HepG2 (cell line): ENCODE results near the gene MAPK8. TPM values are rescaled to one million over a fixed set of nuclear protein-coding genes. Genes with fewer than 3 reads are reported as not detected.

Experiments used
- BRF2 ChIP-seq: sonication (generic); formaldehyde crosslinking; IDR thresholded peaks from 2 replicates; pipeline ENCODE4 v1.8.1; 2022; ENCODE audit warnings: mild to moderate bottlenecking, missing genetic modification reagents
- CHD4 ChIP-seq: fragments of 200-600 bp; sonication (generic); IDR thresholded peaks from 2 replicates; pipeline ENCODE4 v1.7.0; 2017; ENCODE audit warnings: mild to moderate bottlenecking, low read length, borderline replicate concordance
- EEA1 ChIP-seq: sonication (generic); formaldehyde crosslinking; IDR thresholded peaks from 2 replicates; pipeline ENCODE4 v1.5.1; 2020; ENCODE audit warnings: mild to moderate bottlenecking, missing genetic modification reagents, borderline replicate concordance
- ELF4 ChIP-seq: sonication (generic); formaldehyde crosslinking; IDR thresholded peaks from 2 replicates; pipeline ENCODE4 v1.5.0; 2020; ENCODE audit warnings: missing genetic modification reagents, mild to moderate bottlenecking, moderate library complexity, borderline replicate concordance
- HNRNPUL1 ChIP-seq: fragments of 200-400 bp; formaldehyde crosslinking; IDR thresholded peaks from 2 replicates; pipeline ENCODE4 v1.6.1; 2017; ENCODE audit warnings: low read depth, mild to moderate bottlenecking, low read length, moderate library complexity
- KAT8 ChIP-seq: IDR thresholded peaks from 2 replicates; pipeline ENCODE4 v1.6.1; 2016; ENCODE audit warnings: missing genetic modification reagents, missing compliant biosample characterization
- MED13 ChIP-seq: sonication (generic); formaldehyde crosslinking; IDR thresholded peaks from 2 replicates; pipeline ENCODE4 v1.5.0; 2020; ENCODE audit warnings: missing genetic modification reagents
- MTA1 ChIP-seq: sonication (generic); formaldehyde crosslinking; IDR thresholded peaks from 2 replicates; pipeline ENCODE4 v1.4.0; 2020; ENCODE audit warnings: missing genetic modification reagents, mild to moderate bottlenecking, borderline replicate concordance
- NFIC ChIP-seq: IDR thresholded peaks from 2 replicates; pipeline ENCODE4 v1.6.1; 2012; ENCODE audit warnings: mild to moderate bottlenecking, low read length, inconsistent platforms
- POLR2A ChIP-seq, 2 experiments: IDR thresholded peaks; 2 replicates each; pipeline ENCODE4 v1.6.1; 2011; ENCODE audit warnings: low read depth in 2 of 2, low read length in 2 of 2, mild to moderate bottlenecking in 1 of 2, moderate library complexity in 1 of 2; ENCODE audit not compliant: insufficient read depth in 1 of 2
- RBAK ChIP-seq: sonication (generic); formaldehyde crosslinking; IDR thresholded peaks from 2 replicates; pipeline ENCODE4 v1.5.1; 2020; ENCODE audit warnings: mild to moderate bottlenecking, missing genetic modification reagents
- SKIL ChIP-seq: sonication (generic); formaldehyde crosslinking; IDR thresholded peaks from 2 replicates; pipeline ENCODE4 v1.8.0; 2022; ENCODE audit warnings: missing genetic modification reagents, mild to moderate bottlenecking, moderate library complexity, borderline replicate concordance
- TSC22D2 ChIP-seq: sonication (generic); formaldehyde crosslinking; IDR thresholded peaks from 2 replicates; pipeline ENCODE4 v1.5.1; 2020; ENCODE audit warnings: missing genetic modification reagents, mild to moderate bottlenecking, borderline replicate concordance
- ZC3H13 ChIP-seq: sonication (generic); formaldehyde crosslinking; IDR thresholded peaks from 2 replicates; pipeline ENCODE4 v1.8.1; 2023; ENCODE audit warnings: mild to moderate bottlenecking, missing genetic modification reagents, moderate library complexity
- ZKSCAN5 ChIP-seq: sonication (generic); formaldehyde crosslinking; IDR thresholded peaks from 2 replicates; pipeline ENCODE4 v1.5.1; 2020; ENCODE audit warnings: mild to moderate bottlenecking, missing genetic modification reagents
- ZNF253 ChIP-seq: sonication (generic); formaldehyde crosslinking; IDR thresholded peaks from 2 replicates; pipeline ENCODE4 v1.8.0; 2022; ENCODE audit warnings: mild to moderate bottlenecking, missing genetic modification reagents, borderline replicate concordance
- ZNF3 ChIP-seq: IDR thresholded peaks from 2 replicates; pipeline ENCODE4 v1.7.0; 2017; ENCODE audit warnings: inconsistent platforms
- ZNF569 ChIP-seq: sonication (generic); formaldehyde crosslinking; IDR thresholded peaks from 2 replicates; pipeline ENCODE4 v1.5.0; 2020; ENCODE audit warnings: mild to moderate bottlenecking, missing genetic modification reagents, moderate library complexity, borderline replicate concordance
- ZNF781 ChIP-seq: sonication (generic); formaldehyde crosslinking; IDR thresholded peaks from 2 replicates; pipeline ENCODE4 v1.5.1; 2020; ENCODE audit warnings: borderline replicate concordance, mild to moderate bottlenecking, missing genetic modification reagents; ENCODE audit errors: not compliant biosample characterization
- polyA plus RNA-seq, 8 experiments: library from polyadenylated mRNA; depleted of rRNA in 3 of 8; stranded (reverse) in 7 of 8; unstranded in 1 of 8; fragments of >200 nt; fragmentation: Illumina TruSeq in 4 of 8; extraction: Trizol in 4 of 8; gene quantifications; 2 replicates each; pipeline versions ENCODE4 v1.2.1 to v1.2.3, GENCODE V29; 2011 to 2016; ENCODE audit warnings: low read depth in 4 of 8, missing spikeins in 1 of 8, mixed read lengths in 1 of 8; ENCODE audit not compliant: insufficient read depth in 1 of 8
- total RNA-seq, 5 experiments: library from RNA; depleted of rRNA; stranded (reverse); fragments of >200 nt; fragmentation: Illumina TruSeq; extraction: Trizol; gene quantifications; 2 replicates each; pipeline ENCODE4 v1.2.3, GENCODE V29; 2016; ENCODE audit warnings: low read depth in 1 of 5
- TF ChIP-seq, protein P1 (sequence below): sonication (generic); formaldehyde crosslinking; IDR thresholded peaks from 2 replicates; pipeline ENCODE4 v1.9.0; 2022; ENCODE audit warnings: missing genetic modification reagents, mild to moderate bottlenecking, borderline replicate concordance
- TF ChIP-seq, protein P2 (sequence below): sonication (generic); formaldehyde crosslinking; IDR thresholded peaks from 2 replicates; pipeline ENCODE4 v1.5.1; 2020; ENCODE audit warnings: mild to moderate bottlenecking, missing genetic modification reagents, moderate library complexity
- TF ChIP-seq, protein P3 (sequence below): sonication (generic); formaldehyde crosslinking; IDR thresholded peaks from 2 replicates; pipeline ENCODE4 v1.4.0; 2020; ENCODE audit warnings: missing genetic modification reagents, borderline replicate concordance

The MAPK8 gene
- total and polyA plus RNA-seq, 2 of the 13 experiments (the other 11 are each of a cell fraction or from before 2014, with no cell fraction given), result 41.6 to 47.3 TPM

- TF ChIP-seq SKIL (CRISPR knock-in tag), result peak; percentile 39; the same call in 1 of the 2 replicates
- TF ChIP-seq TSC22D2, result 0 out of 2 replicates have a peak, but pooled peaks have one; percentile 53
- peak; percentile 74; the same call in 1 of the 2 replicates for TF ChIP-seq ZC3H13 (CRISPR knock-in tag)
- peak; percentile 85; the same call in 1 of the 2 replicates for TF ChIP-seq EEA1 (CRISPR knock-in tag)
- TF ChIP-seq ZNF569, result no peak
- TF ChIP-seq, protein P1, sequence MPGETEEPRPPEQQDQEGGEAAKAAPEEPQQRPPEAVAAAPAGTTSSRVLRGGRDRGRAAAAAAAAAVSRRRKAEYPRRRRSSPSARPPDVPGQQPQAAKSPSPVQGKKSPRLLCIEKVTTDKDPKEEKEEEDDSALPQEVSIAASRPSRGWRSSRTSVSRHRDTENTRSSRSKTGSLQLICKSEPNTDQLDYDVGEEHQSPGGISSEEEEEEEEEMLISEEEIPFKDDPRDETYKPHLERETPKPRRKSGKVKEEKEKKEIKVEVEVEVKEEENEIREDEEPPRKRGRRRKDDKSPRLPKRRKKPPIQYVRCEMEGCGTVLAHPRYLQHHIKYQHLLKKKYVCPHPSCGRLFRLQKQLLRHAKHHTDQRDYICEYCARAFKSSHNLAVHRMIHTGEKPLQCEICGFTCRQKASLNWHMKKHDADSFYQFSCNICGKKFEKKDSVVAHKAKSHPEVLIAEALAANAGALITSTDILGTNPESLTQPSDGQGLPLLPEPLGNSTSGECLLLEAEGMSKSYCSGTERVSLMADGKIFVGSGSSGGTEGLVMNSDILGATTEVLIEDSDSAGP, result 0 out of 2 replicates have a peak, but pooled peaks have one; percentile 18
- no peak for TF ChIP-seq RBAK (CRISPR knock-in tag)
- TF ChIP-seq CHD4, result no peak
- TF ChIP-seq, protein P2, sequence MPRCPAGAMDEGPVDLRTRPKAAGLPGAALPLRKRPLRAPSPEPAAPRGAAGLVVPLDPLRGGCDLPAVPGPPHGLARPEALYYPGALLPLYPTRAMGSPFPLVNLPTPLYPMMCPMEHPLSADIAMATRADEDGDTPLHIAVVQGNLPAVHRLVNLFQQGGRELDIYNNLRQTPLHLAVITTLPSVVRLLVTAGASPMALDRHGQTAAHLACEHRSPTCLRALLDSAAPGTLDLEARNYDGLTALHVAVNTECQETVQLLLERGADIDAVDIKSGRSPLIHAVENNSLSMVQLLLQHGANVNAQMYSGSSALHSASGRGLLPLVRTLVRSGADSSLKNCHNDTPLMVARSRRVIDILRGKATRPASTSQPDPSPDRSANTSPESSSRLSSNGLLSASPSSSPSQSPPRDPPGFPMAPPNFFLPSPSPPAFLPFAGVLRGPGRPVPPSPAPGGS (CRISPR knock-in tag), result peak; percentile 86
- no peak for TF ChIP-seq HNRNPUL1
- TF ChIP-seq MTA1 (CRISPR knock-in tag), result no peak
- peak; percentile 49 for TF ChIP-seq ZNF781 (CRISPR knock-in tag)
- no peak for TF ChIP-seq ZKSCAN5 (CRISPR knock-in tag)
- TF ChIP-seq ZNF3 (CRISPR knock-in tag), result no peak
- no peak for TF ChIP-seq ELF4
- TF ChIP-seq MED13, result no peak
- TF ChIP-seq NFIC, result no peak
- TF ChIP-seq, protein P3, sequence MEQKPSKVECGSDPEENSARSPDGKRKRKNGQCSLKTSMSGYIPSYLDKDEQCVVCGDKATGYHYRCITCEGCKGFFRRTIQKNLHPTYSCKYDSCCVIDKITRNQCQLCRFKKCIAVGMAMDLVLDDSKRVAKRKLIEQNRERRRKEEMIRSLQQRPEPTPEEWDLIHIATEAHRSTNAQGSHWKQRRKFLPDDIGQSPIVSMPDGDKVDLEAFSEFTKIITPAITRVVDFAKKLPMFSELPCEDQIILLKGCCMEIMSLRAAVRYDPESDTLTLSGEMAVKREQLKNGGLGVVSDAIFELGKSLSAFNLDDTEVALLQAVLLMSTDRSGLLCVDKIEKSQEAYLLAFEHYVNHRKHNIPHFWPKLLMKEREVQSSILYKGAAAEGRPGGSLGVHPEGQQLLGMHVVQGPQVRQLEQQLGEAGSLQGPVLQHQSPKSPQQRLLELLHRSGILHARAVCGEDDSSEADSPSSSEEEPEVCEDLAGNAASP (CRISPR knock-in tag), result peak; percentile 31; the same call in 1 of the 2 replicates
- no peak; the same call in 1 of the 2 replicates for TF ChIP-seq BRF2
- peak; percentile 58; the same call in 1 of the 2 replicates for TF ChIP-seq KAT8 (CRISPR knock-in tag)
- peak; percentile 71; the same call in 1 of the 2 replicates for TF ChIP-seq ZNF253
- peak; percentile 82 to 85 for TF ChIP-seq POLR2A (IDR thresholded peaks at IDR 0.05; ENCODE audit: insufficient read depth in 1 of 2, low read depth in 2 of 2, low read length in 2 of 2)
Observed at GRCh38 chr10:48306265-48306869, at the start of gene MAPK8 (continued).
